ES-I3 (cell line): Measurements from ENCODE around the gene LRCH4.
A peak's percentile ranks its signal among the peaks of the same experiment; 100 is the strongest.

ENCODE experiments used
- H3K36me3 ChIP-seq: 2 replicates; pipeline ENCODE4 v1.6.1; 2013; ENCODE audit warnings: mild to moderate bottlenecking, low read length, control low read depth, moderate library complexity; ENCODE audit not compliant: insufficient read depth
- H3K4me1 ChIP-seq: 2 replicates; pipeline ENCODE4 v1.6.1; 2013; ENCODE audit warnings: mild to moderate bottlenecking, control low read depth, low read length; ENCODE audit not compliant: insufficient read depth
- H3K9ac ChIP-seq: 2 replicates; pipeline ENCODE4 v1.6.1; 2013; ENCODE audit warnings: low read depth, mild to moderate bottlenecking, low read length, moderate library complexity
- H3K9me3 ChIP-seq: 2 replicates; pipeline ENCODE4 v1.6.1; 2013; ENCODE audit warnings: mild to moderate bottlenecking, low read length, moderate library complexity; ENCODE audit not compliant: control insufficient read depth, insufficient read depth

The LRCH4 gene, protein sequence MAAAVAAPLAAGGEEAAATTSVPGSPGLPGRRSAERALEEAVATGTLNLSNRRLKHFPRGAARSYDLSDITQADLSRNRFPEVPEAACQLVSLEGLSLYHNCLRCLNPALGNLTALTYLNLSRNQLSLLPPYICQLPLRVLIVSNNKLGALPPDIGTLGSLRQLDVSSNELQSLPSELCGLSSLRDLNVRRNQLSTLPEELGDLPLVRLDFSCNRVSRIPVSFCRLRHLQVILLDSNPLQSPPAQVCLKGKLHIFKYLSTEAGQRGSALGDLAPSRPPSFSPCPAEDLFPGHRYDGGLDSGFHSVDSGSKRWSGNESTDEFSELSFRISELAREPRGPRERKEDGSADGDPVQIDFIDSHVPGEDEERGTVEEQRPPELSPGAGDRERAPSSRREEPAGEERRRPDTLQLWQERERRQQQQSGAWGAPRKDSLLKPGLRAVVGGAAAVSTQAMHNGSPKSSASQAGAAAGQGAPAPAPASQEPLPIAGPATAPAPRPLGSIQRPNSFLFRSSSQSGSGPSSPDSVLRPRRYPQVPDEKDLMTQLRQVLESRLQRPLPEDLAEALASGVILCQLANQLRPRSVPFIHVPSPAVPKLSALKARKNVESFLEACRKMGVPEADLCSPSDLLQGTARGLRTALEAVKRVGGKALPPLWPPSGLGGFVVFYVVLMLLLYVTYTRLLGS

DNA sequence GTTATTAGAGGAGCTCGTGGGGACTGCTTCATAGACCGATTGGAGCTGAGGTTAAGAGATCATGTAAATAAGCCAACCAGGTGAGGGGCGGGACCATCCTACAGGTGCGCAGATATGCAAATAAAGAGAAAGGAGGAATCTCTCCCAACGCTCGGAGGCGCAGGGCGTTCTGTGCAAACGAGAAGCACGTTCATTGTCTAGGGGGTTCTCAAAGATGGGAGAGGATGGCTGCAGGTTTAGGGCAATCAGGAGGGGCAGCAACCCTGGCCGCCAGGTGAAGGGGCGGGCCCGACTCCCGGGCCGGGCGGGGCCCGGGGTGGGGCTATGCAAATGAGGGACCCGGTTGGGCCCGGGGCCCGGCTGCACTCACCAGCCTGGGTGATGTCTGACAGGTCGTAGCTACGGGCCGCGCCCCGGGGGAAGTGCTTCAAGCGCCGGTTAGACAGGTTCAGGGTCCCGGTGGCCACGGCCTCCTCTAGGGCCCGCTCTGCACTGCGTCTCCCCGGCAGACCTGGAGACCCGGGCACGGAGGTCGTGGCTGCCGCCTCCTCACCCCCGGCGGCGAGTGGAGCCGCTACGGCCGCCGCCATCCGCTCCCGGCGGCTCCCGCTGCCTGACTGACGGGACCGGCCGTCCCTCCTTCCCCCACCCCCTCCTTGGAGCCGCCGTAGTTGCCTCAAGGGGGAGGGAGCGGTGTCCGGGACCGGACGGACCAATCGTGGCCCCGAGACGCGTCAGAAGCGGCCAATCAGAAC lies at the start of gene LRCH4:
Gene LRCH4 (minus strand): TSS at position 619 of the 755 bp plus-strand sequence. CDS start 29 bp downstream, at position 590.
- Histone ChIP-seq H3K9ac (peak within 1 kb of the TSS; percentile 84), H3K4me1 (peaks cover 11% of the 10 kb centered on the region; the same call in 1 of the 2 replicates), H3K36me3 (peaks cover 7% of the 10 kb centered on the region; the same call in 1 of the 2 replicates), H3K9me3 (no peaks in the 10 kb centered on the region)

DNA sequence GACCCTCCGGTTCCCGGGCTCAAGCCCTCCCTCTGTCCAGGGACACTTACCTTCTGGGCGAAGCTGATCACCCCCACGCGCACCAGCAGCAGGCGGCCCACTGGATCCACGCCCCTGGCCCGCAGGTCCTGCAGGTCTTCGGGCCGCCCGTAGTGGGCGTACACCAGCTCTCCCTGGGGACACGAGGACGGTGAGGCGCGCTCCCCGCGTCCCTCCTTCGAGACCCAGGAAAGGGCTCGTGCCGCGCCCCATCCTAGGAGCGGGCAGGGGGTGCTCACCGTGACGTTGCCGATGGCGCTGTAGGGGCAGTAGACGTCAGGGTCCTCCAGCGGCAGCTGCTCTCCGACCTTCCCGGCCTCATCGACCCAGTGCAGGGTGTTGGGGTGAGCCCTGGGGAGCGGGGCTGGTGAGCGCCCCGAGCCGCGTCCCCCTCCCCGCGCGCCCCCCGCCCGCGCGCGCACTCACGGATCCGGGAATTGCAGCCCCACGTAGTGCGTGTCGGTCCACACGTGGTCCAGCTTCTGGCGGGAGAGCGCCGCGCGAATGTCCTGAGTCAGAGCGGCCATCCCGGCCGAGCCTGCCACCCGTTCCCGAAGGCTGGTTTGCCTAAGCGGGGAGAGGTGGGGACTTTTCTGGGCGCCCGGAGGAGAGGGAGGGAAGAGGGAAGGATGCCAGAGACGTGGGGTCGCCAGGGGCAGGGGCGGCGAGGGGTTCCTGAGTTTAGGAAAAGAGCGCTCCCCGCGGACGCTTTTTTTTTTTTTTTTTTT lies 47.2 kb upstream of the LRCH4 start:
- Histone ChIP-seq H3K4me1 (no peaks in the 10 kb centered on the region), H3K36me3 (no peaks in the 10 kb centered on the region), H3K9me3 (no peaks in the 10 kb centered on the region), H3K9ac (peak overlapping the region; percentile 63)

DNA sequence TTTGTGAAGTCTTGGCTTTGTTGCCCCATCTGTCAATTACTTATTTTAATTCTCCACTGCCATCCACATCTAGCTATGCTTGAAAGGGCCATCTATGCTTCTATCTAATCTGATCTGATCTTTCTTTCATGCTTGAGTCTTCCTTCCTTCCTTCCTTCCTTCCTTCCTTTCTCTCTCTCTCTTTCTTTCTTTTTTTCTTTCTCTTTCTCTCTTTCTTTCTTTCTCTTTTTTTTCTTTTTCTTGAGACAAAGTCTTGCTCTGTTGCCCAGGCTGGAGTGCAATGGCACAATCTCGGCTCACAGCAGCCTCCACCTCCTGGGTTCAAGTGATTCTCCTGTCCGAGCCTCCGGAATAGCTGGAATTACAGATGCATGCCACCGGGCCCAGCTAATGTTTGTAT lies 44.1 kb upstream of the LRCH4 start:
- H3K4me1 ChIP-seq, result peaks cover 4% of the 10 kb centered on the region; the same call in 1 of the 2 replicates
- H3K9ac ChIP-seq, result no peak overlapping the region
- H3K36me3 ChIP-seq, result no peaks in the 10 kb centered on the region
- no peaks in the 10 kb centered on the region for H3K9me3 ChIP-seq

DNA sequence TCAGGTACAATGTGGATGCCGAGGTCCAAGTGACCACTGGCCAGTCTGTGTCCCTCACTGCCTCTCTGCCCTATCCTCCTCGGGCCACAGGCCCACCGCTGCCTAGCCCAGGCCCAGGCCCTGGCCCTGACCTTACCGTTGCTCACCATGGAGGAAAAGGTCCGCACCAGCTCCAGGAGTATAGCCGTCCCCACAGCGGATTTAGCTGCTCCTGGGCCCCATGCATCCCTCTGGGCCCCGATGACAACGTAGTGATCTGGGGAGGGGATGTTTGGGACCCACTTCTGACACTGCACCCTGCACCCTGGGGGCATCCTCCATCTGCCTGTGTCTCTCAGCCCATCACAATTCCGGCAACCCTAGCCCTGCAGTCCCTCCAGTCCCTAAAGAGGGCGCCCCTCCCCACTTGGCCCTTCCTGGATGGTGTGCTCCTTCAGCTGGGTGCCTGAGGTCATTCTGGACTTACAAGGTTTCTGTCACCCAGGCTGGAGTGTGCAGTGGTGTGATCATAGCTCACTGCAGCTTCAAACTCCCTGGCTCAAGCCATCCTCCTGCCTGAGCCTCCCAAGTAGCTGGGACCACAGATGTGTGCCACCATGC lies 43.3 kb upstream of the LRCH4 start:
- H3K9ac ChIP-seq, result no peak overlapping the region

DNA sequence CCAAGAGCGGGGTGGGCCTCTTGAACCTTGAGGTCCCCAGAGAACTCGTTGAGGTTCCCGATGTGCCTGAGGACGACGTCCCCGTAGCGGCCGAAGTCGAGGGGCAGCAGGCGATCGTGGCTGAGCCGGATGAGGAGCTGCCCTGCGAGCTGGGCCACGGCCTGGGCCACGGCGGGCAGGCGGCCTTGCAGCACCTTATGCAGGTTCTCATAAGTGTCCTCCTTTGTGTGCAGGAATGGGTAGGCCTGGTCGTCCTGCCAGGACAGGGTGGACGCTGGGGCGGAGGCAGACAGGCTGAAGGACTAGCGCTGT lies 41.3 kb upstream of the LRCH4 start:
- Histone ChIP-seq H3K9me3 (no peaks in the 10 kb centered on the region), H3K4me1 (peaks cover 4% of the 10 kb centered on the region; the same call in 1 of the 2 replicates), H3K36me3 (no peaks in the 10 kb centered on the region), H3K9ac (peak overlapping the region; percentile 54; the same call in 1 of the 2 replicates)

More for the DNA sequence above, 43.3 kb upstream of the LRCH4 start:
- no peaks in the 10 kb centered on the region for H3K9me3 ChIP-seq
- H3K36me3 ChIP-seq, result no peaks in the 10 kb centered on the region
- H3K4me1 ChIP-seq, result peaks cover 4% of the 10 kb centered on the region; the same call in 1 of the 2 replicates

DNA sequence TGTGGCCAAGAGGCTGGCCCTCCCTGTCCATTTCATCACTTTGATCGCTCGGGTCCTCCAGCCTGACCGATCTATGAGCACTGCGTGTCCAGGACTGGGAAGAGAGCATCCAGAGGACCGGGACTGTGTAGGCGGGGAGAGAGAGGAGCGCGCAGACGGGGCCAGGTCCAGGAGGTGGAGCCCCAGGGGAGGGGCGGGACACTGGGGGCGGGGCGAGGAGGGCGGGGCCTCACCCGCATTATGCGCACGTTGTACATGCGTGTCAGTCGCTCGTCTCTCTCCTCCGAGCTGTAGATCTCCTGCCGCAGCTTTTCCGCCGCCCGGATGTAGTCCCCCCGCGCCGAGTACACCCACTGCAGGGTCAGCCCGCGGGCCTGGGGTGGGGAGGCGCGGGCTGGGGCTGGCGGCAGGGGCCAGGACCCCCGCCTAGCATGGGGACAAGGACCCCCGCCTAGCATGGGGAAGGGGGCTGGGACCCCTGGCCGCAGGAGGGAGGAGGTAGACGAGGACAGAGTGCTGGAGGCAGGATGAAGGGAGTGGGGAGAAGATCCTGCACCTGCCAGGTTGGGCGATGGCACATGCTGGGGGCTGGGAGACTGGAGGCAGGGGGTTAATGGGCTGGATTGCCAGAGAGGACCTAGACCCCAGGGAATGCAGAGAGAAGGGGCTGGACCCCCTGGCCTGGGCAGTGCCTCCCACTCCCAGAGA lies 40.8 kb upstream of the LRCH4 start:
- H3K9ac ChIP-seq, result peak overlapping the region; percentile 54
- H3K36me3 ChIP-seq, result no peaks in the 10 kb centered on the region
- no peaks in the 10 kb centered on the region for H3K9me3 ChIP-seq
- peaks cover 4% of the 10 kb centered on the region; the same call in 1 of the 2 replicates for H3K4me1 ChIP-seq

DNA sequence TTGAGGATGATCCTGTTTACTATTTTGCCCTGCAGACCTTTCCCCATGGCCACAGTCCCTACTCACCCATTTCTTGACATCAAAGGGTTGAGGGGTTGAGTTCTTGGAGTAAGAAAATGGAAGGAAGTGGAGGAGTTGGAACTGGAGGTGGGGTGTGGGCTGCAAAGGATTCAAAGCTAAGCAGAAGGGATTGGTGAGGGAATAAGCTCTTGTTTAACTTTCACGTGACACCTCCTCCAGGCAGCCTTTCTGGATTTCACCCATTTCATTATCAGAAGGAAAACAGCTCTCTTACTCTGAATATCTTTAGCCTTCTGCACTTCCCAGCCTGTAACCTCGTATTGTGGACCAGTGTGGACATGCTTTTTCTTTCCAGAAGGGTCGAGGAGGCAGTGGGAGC lies 40.1 kb upstream of the LRCH4 start:
- no peaks in the 10 kb centered on the region for H3K36me3 ChIP-seq
- H3K4me1 ChIP-seq, result peaks cover 4% of the 10 kb centered on the region; the same call in 1 of the 2 replicates
- peak overlapping the region; percentile 25; the same call in 1 of the 2 replicates for H3K9ac ChIP-seq
- H3K9me3 ChIP-seq, result no peaks in the 10 kb centered on the region

DNA sequence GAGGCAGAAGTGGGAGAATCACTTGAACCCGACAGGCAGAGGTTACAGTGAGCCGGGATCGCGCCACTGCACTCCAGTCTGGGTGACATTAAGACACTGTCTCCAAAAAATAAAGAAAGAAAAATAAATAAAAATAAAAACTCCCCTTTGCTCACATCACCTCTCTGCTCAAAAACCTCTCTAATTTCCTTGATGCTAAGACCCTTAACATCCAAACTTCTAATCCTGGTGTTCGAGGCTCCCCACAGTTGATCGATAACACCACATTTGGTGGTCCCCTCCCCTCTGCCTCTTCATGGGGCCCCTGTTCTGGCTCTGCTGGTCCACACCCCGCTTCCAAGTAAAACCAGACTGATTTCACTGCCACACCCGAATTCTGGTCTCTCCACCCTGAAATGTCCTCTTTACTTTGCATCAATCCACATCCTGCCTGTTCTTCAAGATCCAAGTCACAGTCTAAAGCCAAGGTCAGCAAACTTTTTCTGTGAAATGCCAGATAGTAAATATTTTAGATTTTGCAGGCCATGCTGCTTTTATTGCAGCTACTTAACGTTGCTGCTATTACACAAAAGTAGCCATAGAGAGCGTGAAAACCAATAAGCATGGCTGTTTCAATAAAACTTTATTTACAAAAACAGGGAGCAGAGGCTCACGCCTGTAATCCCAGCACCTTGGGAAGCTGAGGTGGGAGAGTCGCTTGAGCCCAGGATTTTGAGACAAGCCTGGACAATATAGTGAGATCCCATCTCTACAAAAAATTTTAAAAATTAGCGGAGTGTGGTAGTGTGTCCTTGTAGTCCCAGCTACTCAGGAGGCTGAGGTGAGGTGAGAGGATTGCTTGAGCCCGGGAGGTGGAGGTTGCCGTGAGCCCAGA lies 38.3 kb upstream of the LRCH4 start:
- Histone ChIP-seq H3K9me3 (no peaks in the 10 kb centered on the region), H3K9ac (no peak overlapping the region), H3K36me3 (no peaks in the 10 kb centered on the region)

DNA sequence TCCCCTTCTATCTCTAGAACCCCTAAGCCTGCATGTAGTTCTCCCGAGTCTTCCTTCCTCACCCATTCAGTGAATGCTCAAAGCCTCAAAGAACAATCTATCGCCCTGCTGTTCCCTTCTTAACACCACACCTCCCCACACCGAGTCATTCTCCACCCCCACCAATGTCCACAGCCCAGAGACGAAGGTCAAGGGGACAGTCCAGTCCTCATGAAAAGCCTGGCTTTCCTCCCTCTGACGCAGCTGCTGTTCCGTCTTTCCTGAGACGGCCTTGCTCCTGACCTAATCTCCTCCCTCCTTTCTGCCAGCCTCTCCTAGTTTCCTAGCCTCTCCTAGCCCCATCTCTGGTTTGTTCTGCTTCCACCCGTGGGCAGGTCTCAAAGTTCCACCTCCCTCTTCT lies 35.6 kb upstream of the LRCH4 start:
- H3K9me3 ChIP-seq, result no peaks in the 10 kb centered on the region
- H3K9ac ChIP-seq, result no peak overlapping the region
- H3K4me1 ChIP-seq, result no peaks in the 10 kb centered on the region
- no peaks in the 10 kb centered on the region for H3K36me3 ChIP-seq

More for the DNA sequence above, 38.3 kb upstream of the LRCH4 start:
- peaks cover 4% of the 10 kb centered on the region; the same call in 1 of the 2 replicates for H3K4me1 ChIP-seq

DNA sequence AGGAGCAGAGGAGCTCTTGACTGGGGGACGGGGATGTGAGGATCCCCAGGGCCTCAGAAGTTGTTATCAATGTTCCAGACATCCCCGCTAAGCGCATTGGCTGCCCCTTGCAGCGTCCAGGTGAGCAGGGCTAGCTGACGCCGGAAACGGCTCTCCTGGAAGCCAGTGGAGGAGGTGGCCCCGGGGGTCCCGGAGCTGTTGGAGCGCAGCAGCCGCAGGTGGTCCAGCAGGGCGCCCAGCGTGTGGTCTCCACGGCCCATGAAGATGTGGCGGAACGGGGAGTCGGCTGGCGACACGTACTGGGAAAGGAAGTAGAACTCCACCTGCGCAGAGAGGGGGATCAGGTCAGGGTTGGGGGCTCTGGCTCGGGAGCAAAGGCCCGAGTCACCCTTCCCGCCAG lies 34.9 kb upstream of the LRCH4 start:
- no peaks in the 10 kb centered on the region for H3K9me3 ChIP-seq
- no peaks in the 10 kb centered on the region for H3K4me1 ChIP-seq
- no peak overlapping the region for H3K9ac ChIP-seq
- H3K36me3 ChIP-seq, result no peaks in the 10 kb centered on the region

DNA sequence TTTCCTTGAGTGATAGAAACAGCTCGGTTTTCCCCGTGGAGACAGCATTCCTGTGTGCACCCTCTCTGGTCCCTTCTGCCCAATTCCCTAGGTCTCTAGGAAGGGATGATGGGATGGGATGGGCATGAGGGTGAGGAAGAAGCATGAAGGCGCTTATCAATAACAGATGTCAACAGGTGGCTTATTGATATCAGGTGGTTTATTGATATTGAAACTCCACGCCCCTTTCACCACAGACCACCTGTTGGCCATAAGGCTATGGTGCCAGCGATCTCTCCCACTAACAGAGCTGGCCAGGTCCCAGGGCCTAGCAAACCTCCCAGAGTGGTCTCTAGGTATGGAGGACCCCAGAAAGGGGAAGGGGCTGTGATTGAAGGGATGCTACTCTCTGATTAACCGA lies 34.3 kb upstream of the LRCH4 start:
- no peak overlapping the region for H3K9ac ChIP-seq
- no peaks in the 10 kb centered on the region for H3K36me3 ChIP-seq
- H3K4me1 ChIP-seq, result no peaks in the 10 kb centered on the region
- no peaks in the 10 kb centered on the region for H3K9me3 ChIP-seq

DNA sequence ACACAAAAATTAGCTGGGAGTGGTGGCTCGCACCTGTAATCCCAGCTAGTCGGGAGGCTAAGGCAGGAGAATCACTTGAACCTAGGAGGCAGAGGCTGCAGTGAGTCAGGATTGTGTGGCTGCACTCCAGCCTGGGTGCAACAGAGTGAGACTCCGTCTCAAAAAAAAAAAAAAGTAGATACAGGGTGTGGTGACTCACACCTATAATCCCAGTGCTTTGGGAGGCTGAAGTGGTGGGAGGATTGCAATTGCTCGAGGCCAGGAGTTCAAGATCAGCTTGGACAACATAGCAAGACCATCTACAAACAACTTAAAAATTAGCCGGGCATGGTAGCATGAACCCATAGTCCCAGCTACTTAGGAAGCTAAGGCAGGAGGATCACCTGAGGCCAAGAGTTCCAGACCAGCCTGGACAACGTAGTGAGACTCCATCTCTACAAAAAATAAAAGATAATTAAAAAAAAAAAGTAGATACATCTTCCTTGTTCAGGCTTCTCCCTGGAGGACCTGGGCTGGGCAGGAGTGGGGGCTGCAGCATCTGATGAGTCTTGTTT lies 28.5 kb upstream of the LRCH4 start:
- Histone ChIP-seq H3K9ac (no peak overlapping the region), H3K36me3 (no peaks in the 10 kb centered on the region), H3K9me3 (no peaks in the 10 kb centered on the region), H3K4me1 (no peaks in the 10 kb centered on the region)
